Neural cell (in vitro differentiated cells): Measurements from ENCODE around the gene FGF9.

Experiments
- EZH2 ChIP-seq: fragments of 200-600, 300-800 bp; shearing (Covaris generic), sonication (generic); IDR thresholded peaks from 2 replicates; pipeline ENCODE4 v1.6.1; 2014; ENCODE audit warnings: antibody characterized with exemption, low read length, borderline replicate concordance, mild to moderate bottlenecking; ENCODE audit not compliant: insufficient read depth, poor library complexity, severe bottlenecking
- POLR2AphosphoS5 ChIP-seq: IDR thresholded peaks from 2 replicates; pipeline ENCODE4 v1.6.1; 2012
- TAF1 ChIP-seq: IDR thresholded peaks from 2 replicates; pipeline ENCODE4 v1.6.1; 2012; ENCODE audit warnings: low read depth
- TF ChIP-seq, protein P1 (sequence below): fragments of 450-650 bp; IDR thresholded peaks from 2 replicates; pipeline ENCODE4 v1.5.1; 2014; ENCODE audit warnings: antibody characterized with exemption, mild to moderate bottlenecking, moderate library complexity; ENCODE audit not compliant: poor library complexity, severe bottlenecking

DNA sequence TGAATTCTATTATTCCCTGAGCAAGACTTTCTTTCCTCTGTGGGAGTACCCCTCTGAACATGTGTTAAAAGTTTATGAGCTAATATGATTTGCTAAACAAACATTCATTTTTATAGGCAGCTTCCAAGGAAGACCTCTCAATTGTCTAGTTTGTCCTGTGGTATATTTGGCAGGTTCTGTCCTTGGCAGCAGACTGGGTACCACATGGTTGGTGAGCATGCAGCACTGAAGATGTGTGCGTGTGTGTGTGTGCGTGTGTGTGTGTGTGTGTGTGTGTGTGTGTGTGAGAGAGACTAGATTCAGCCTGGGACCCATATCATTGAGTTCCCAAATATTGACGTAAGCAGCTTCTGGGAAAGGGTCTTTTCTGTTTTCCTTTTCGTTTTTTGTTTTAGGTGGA is 24.0 kb downstream of the FGF9 start:
- TF ChIP-seq, protein P1, sequence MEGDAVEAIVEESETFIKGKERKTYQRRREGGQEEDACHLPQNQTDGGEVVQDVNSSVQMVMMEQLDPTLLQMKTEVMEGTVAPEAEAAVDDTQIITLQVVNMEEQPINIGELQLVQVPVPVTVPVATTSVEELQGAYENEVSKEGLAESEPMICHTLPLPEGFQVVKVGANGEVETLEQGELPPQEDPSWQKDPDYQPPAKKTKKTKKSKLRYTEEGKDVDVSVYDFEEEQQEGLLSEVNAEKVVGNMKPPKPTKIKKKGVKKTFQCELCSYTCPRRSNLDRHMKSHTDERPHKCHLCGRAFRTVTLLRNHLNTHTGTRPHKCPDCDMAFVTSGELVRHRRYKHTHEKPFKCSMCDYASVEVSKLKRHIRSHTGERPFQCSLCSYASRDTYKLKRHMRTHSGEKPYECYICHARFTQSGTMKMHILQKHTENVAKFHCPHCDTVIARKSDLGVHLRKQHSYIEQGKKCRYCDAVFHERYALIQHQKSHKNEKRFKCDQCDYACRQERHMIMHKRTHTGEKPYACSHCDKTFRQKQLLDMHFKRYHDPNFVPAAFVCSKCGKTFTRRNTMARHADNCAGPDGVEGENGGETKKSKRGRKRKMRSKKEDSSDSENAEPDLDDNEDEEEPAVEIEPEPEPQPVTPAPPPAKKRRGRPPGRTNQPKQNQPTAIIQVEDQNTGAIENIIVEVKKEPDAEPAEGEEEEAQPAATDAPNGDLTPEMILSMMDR: no peak
- TF ChIP-seq EZH2 (no peak), POLR2AphosphoS5 (no peak), TAF1 (no peak)
